H1 (cell line): ENCODE measurements around the gene CEP126.

Experiments
- CHD7 ChIP-seq: fragments of 300-600 bp; sonication (generic); IDR thresholded peaks from 2 replicates; pipeline ENCODE4 v1.7.1; 2012; ENCODE audit warnings: low read length, moderate library complexity, mild to moderate bottlenecking, inconsistent platforms; ENCODE audit not compliant: insufficient replicate concordance
- CTCF ChIP-seq, 3 experiments: IDR thresholded peaks; 1 replicate in 2 of 3; 2 replicates in 1 of 3; pipeline versions ENCODE4 v1.5.1 to v1.6.1; 2011; ENCODE audit warnings: low read length in 3 of 3, mild to moderate bottlenecking in 3 of 3, inconsistent platforms in 2 of 3, low read depth in 1 of 3, moderate library complexity in 1 of 3; ENCODE audit not compliant: insufficient read depth in 1 of 3; ENCODE audit errors: control extremely low read depth in 1 of 3
- EZH2 ChIP-seq: fragments of 200-600 bp; sonication (generic); IDR thresholded peaks from 2 replicates; pipeline ENCODE4 v1.7.1; 2012; ENCODE audit warnings: low read depth, mild to moderate bottlenecking, moderate library complexity, low read length, inconsistent platforms; ENCODE audit not compliant: severe bottlenecking
- GABPA ChIP-seq: IDR thresholded peaks from 2 replicates; pipeline ENCODE4 v1.6.1; 2011; ENCODE audit warnings: mild to moderate bottlenecking, low read length, moderate library complexity, borderline replicate concordance; ENCODE audit not compliant: insufficient read depth
- MAX ChIP-seq: IDR thresholded peaks from 2 replicates; pipeline ENCODE4 v1.6.1; 2012; ENCODE audit warnings: inconsistent platforms
- POLR2A ChIP-seq, 2 experiments: IDR thresholded peaks; 1 replicate in 1 of 2; 2 replicates in 1 of 2; pipeline ENCODE4 v1.6.1; 2011; ENCODE audit warnings: low read depth in 2 of 2, low read length in 2 of 2, mild to moderate bottlenecking in 2 of 2; ENCODE audit errors: control extremely low read depth in 1 of 2
- RFX5 ChIP-seq: IDR thresholded peaks from 2 replicates; pipeline ENCODE4 v1.6.1; 2011; ENCODE audit warnings: low read depth, low read length, improper control_type of control experiment, borderline replicate concordance

- TF ChIP-seq CTCF (IDR thresholded peaks at IDR 0.05; ENCODE audit: control extremely low read depth in 1 of 3, insufficient read depth in 1 of 3, low read depth in 1 of 3, low read length in 3 of 3): no peak
- TF ChIP-seq RFX5: no peak
- no peak for TF ChIP-seq GABPA
- TF ChIP-seq CHD7: no peak
- TF ChIP-seq POLR2A (IDR thresholded peaks at IDR 0.05; ENCODE audit: control extremely low read depth in 1 of 2, low read depth in 2 of 2, low read length in 2 of 2): no peak
- TF ChIP-seq EZH2: no peak
- no peak for TF ChIP-seq MAX
Observed at GRCh38 chr11:101867951-101868350, 46.9 kb upstream of the CEP126 start.
